ENCODE measurements around the gene EEFSEC.

The EEFSEC gene

GRCh38 chr3:128351546-128351945, 198.3 kb downstream of the EEFSEC start:
- no peaks in the 10 kb centered on the region for H3K27me3 ChIP-seq (ENCODE audit: control insufficient read depth, insufficient read depth, low read length)
- H3K4me3 ChIP-seq (ENCODE audit: low read depth, low read length): no peak overlapping the region
- H3K27ac ChIP-seq (ENCODE audit: low read depth, low read length): no peak overlapping the region
- peaks cover 12% of the 10 kb centered on the region for H3K4me1 ChIP-seq (ENCODE audit: control insufficient read depth, insufficient read depth, low read length)
- no peaks in the 10 kb centered on the region for H3K9me3 ChIP-seq (ENCODE audit: control insufficient read depth, insufficient read depth, low read length)
- H3K9ac ChIP-seq (ENCODE audit: low read depth, low read length): no peak overlapping the region
- no peaks in the 10 kb centered on the region for H3K36me3 ChIP-seq (ENCODE audit: control insufficient read depth, insufficient read depth, low read length)

- H3K9ac ChIP-seq (ENCODE audit: low read depth, low read length): no peak overlapping the region
These were observed 199.0 kb downstream of the EEFSEC start for GRCh38 chr3:128352326-128352725.

GRCh38 chr3:128353361-128353965, 200.2 kb downstream of the EEFSEC start:
- H3K4me1 ChIP-seq (ENCODE audit: control insufficient read depth, insufficient read depth, low read length): peaks cover 10% of the 10 kb centered on the region
- no peaks in the 10 kb centered on the region for H3K9me3 ChIP-seq (ENCODE audit: control insufficient read depth, insufficient read depth, low read length)
- no peak overlapping the region for H3K4me3 ChIP-seq (ENCODE audit: low read depth, low read length)
- no peak overlapping the region for H3K27ac ChIP-seq (ENCODE audit: low read depth, low read length)
- no peak overlapping the region for H3K9ac ChIP-seq (ENCODE audit: low read depth, low read length)
- H3K27me3 ChIP-seq (ENCODE audit: control insufficient read depth, insufficient read depth, low read length): no peaks in the 10 kb centered on the region
- no peaks in the 10 kb centered on the region for H3K36me3 ChIP-seq (ENCODE audit: control insufficient read depth, insufficient read depth, low read length)

More at GRCh38 chr3:128352326-128352725, 199.0 kb downstream of the EEFSEC start:
- H3K27ac ChIP-seq (ENCODE audit: low read depth, low read length): no peak overlapping the region
- peaks cover 12% of the 10 kb centered on the region for H3K4me1 ChIP-seq (ENCODE audit: control insufficient read depth, insufficient read depth, low read length)
- no peaks in the 10 kb centered on the region for H3K36me3 ChIP-seq (ENCODE audit: control insufficient read depth, insufficient read depth, low read length)
- H3K4me3 ChIP-seq (ENCODE audit: low read depth, low read length): no peak overlapping the region
- H3K9me3 ChIP-seq (ENCODE audit: control insufficient read depth, insufficient read depth, low read length): no peaks in the 10 kb centered on the region
- H3K27me3 ChIP-seq (ENCODE audit: control insufficient read depth, insufficient read depth, low read length): no peaks in the 10 kb centered on the region

- Histone ChIP-seq H3K9ac (ENCODE audit: low read depth, low read length) (no peak overlapping the region), H3K27ac (ENCODE audit: low read depth, low read length) (no peak overlapping the region), H3K27me3 (ENCODE audit: control insufficient read depth, insufficient read depth, low read length) (no peaks in the 10 kb centered on the region), H3K36me3 (ENCODE audit: control insufficient read depth, insufficient read depth, low read length) (no peaks in the 10 kb centered on the region), H3K4me3 (ENCODE audit: low read depth, low read length) (no peak overlapping the region), H3K4me1 (ENCODE audit: control insufficient read depth, insufficient read depth, low read length) (peaks cover 3% of the 10 kb centered on the region), H3K9me3 (ENCODE audit: control insufficient read depth, insufficient read depth, low read length) (no peaks in the 10 kb centered on the region)
These were observed 200.9 kb downstream of the EEFSEC start for GRCh38 chr3:128353991-128354687.

GRCh38 chr3:128354788-128355542, 201.7 kb downstream of the EEFSEC start:
- no peak overlapping the region for H3K4me3 ChIP-seq (ENCODE audit: low read depth, low read length)
- no peaks in the 10 kb centered on the region for H3K9me3 ChIP-seq (ENCODE audit: control insufficient read depth, insufficient read depth, low read length)
- no peak overlapping the region for H3K27ac ChIP-seq (ENCODE audit: low read depth, low read length)
- H3K9ac ChIP-seq (ENCODE audit: low read depth, low read length): no peak overlapping the region
- H3K36me3 ChIP-seq (ENCODE audit: control insufficient read depth, insufficient read depth, low read length): no peaks in the 10 kb centered on the region
- no peaks in the 10 kb centered on the region for H3K4me1 ChIP-seq (ENCODE audit: control insufficient read depth, insufficient read depth, low read length)
- no peaks in the 10 kb centered on the region for H3K27me3 ChIP-seq (ENCODE audit: control insufficient read depth, insufficient read depth, low read length)

GRCh38 chr3:128355543-128355919, 202.2 kb downstream of the EEFSEC start:
- no peak overlapping the region for H3K4me3 ChIP-seq (ENCODE audit: low read depth, low read length)
- no peaks in the 10 kb centered on the region for H3K36me3 ChIP-seq (ENCODE audit: control insufficient read depth, insufficient read depth, low read length)
- no peak overlapping the region for H3K9ac ChIP-seq (ENCODE audit: low read depth, low read length)
- H3K27ac ChIP-seq (ENCODE audit: low read depth, low read length): no peak overlapping the region
- H3K27me3 ChIP-seq (ENCODE audit: control insufficient read depth, insufficient read depth, low read length): no peaks in the 10 kb centered on the region
- no peaks in the 10 kb centered on the region for H3K9me3 ChIP-seq (ENCODE audit: control insufficient read depth, insufficient read depth, low read length)
- no peaks in the 10 kb centered on the region for H3K4me1 ChIP-seq (ENCODE audit: control insufficient read depth, insufficient read depth, low read length)

GRCh38 chr3:128356822-128357221, 203.5 kb downstream of the EEFSEC start:
- Histone ChIP-seq H3K27ac (ENCODE audit: low read depth, low read length) (no peak overlapping the region), H3K4me1 (ENCODE audit: control insufficient read depth, insufficient read depth, low read length) (no peaks in the 10 kb centered on the region), H3K9ac (ENCODE audit: low read depth, low read length) (no peak overlapping the region), H3K27me3 (ENCODE audit: control insufficient read depth, insufficient read depth, low read length) (no peaks in the 10 kb centered on the region), H3K36me3 (ENCODE audit: control insufficient read depth, insufficient read depth, low read length) (no peaks in the 10 kb centered on the region), H3K9me3 (ENCODE audit: control insufficient read depth, insufficient read depth, low read length) (no peaks in the 10 kb centered on the region), H3K4me3 (ENCODE audit: low read depth, low read length) (no peak overlapping the region)

- Histone ChIP-seq H3K36me3 (ENCODE audit: control insufficient read depth, insufficient read depth, low read length) (no peaks in the 10 kb centered on the region), H3K4me1 (ENCODE audit: control insufficient read depth, insufficient read depth, low read length) (no peaks in the 10 kb centered on the region), H3K27me3 (ENCODE audit: control insufficient read depth, insufficient read depth, low read length) (no peaks in the 10 kb centered on the region), H3K9ac (ENCODE audit: low read depth, low read length) (no peak overlapping the region), H3K4me3 (ENCODE audit: low read depth, low read length) (no peak overlapping the region), H3K27ac (ENCODE audit: low read depth, low read length) (no peak overlapping the region), H3K9me3 (ENCODE audit: control insufficient read depth, insufficient read depth, low read length) (no peaks in the 10 kb centered on the region)
These were observed 204.3 kb downstream of the EEFSEC start for GRCh38 chr3:128357538-128357937.

- H3K27ac ChIP-seq (ENCODE audit: low read depth, low read length): no peak overlapping the region
- H3K4me3 ChIP-seq (ENCODE audit: low read depth, low read length): no peak overlapping the region
- no peaks in the 10 kb centered on the region for H3K36me3 ChIP-seq (ENCODE audit: control insufficient read depth, insufficient read depth, low read length)
- H3K27me3 ChIP-seq (ENCODE audit: control insufficient read depth, insufficient read depth, low read length): no peaks in the 10 kb centered on the region
- H3K9ac ChIP-seq (ENCODE audit: low read depth, low read length): no peak overlapping the region
- no peaks in the 10 kb centered on the region for H3K4me1 ChIP-seq (ENCODE audit: control insufficient read depth, insufficient read depth, low read length)
- no peaks in the 10 kb centered on the region for H3K9me3 ChIP-seq (ENCODE audit: control insufficient read depth, insufficient read depth, low read length)
These were observed 205.0 kb downstream of the EEFSEC start for GRCh38 chr3:128358156-128358895.

- Histone ChIP-seq H3K4me1 (ENCODE audit: control insufficient read depth, insufficient read depth, low read length) (no peaks in the 10 kb centered on the region), H3K36me3 (ENCODE audit: control insufficient read depth, insufficient read depth, low read length) (no peaks in the 10 kb centered on the region), H3K4me3 (ENCODE audit: low read depth, low read length) (no peak overlapping the region), H3K27ac (ENCODE audit: low read depth, low read length) (no peak overlapping the region), H3K9me3 (ENCODE audit: control insufficient read depth, insufficient read depth, low read length) (no peaks in the 10 kb centered on the region), H3K27me3 (ENCODE audit: control insufficient read depth, insufficient read depth, low read length) (no peaks in the 10 kb centered on the region), H3K9ac (ENCODE audit: low read depth, low read length) (no peak overlapping the region)
These were observed 205.9 kb downstream of the EEFSEC start for GRCh38 chr3:128359060-128359664.

All from HUES48 (cell line).